GM18873 (cell line): ENCODE data around the gene CER1.

Experiments
- ATAC-seq: cut with Tn5 transposase; IDR thresholded peaks from one replicate; pipeline ENCODE4 v1.9.1; 2021; ENCODE audit warnings: mild to moderate bottlenecking, moderate library complexity, moderate number of reproducible peaks; ENCODE audit not compliant: unreplicated experiment, low FRiP score

The CER1 gene, protein sequence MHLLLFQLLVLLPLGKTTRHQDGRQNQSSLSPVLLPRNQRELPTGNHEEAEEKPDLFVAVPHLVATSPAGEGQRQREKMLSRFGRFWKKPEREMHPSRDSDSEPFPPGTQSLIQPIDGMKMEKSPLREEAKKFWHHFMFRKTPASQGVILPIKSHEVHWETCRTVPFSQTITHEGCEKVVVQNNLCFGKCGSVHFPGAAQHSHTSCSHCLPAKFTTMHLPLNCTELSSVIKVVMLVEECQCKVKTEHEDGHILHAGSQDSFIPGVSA

GRCh38 chr9:14722391-14723035, at the start of gene CER1:
Gene CER1 (minus strand): TSS chr9:14722733. CDS start chr9:14722672, 61 bp downstream.
- ATAC-seq, result no peak

DNA sequence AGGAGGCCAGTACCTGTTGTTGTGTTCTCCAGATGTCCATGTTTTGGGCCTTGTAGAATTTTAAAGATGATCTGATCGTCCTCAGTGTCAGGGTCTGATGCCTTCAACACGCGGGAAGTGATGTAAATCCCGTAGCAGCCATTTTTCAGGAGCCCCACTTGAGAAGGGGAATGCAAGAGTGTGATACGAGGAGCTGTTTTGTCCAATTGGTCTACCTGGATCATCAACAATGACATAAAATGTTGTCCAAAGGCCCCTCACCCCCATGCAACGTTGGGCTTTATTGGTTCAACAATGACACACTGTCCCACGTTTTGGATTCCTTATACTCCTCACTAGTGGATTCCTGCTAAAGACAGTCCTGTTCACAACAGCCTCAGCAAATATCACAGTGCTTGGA, 48.1 kb upstream of the CER1 start:
- no peak for ATAC-seq

DNA sequence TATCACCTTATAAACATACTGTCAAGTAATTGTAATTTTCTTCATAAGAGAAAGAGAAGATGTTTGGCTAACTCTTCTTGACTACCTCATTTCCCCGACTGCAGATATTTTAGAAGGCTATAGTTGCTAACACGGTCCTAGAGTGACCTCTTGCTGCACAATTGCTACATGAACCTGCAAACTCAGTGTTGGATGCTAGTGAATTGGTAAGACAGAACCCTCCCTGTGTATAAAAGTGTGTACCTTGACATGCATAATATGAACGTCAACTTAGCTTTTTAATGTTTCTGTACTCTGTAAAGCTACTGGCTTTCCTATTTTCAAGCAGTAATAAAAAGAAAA, 46.7 kb upstream of the CER1 start:
- ATAC-seq, result no peak

DNA sequence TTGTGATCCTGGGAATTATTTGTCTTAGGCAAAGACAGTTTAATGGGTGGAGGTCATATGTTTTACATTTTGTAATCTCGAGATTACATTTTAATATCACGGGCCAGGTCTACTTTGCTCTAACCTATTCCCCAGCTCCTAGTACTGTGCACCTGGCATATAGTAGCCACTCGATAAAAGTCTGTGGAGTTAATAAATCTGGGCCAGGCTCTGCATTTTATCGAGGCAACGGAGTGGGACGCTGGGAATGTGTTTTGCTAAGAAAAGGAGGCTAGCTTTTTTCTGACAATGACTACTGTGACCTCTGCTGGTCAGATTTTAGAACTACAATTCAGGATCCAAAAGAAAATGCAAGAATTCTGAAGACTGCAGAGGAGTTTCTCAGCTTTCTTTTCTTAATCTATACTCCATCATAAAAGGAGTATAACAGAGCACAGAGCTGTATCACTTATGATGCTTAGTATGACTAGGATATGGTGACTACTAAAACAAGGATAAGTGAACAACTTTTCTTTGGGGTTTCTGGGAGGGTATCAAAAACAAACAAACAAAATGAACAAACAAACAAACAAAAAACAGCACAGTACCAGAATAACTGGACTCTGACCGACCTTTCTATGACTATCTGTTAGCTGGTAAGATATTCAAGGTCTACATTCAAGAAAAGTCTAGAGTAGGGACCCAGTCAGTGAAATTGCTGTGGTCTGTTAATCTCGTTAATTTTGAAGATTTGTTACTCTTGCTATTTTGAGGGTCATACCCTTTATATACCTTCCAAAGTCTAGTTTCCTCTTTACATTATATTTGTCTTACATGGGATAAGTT, 46.1 kb upstream of the CER1 start:
- ATAC-seq, result no peak

DNA sequence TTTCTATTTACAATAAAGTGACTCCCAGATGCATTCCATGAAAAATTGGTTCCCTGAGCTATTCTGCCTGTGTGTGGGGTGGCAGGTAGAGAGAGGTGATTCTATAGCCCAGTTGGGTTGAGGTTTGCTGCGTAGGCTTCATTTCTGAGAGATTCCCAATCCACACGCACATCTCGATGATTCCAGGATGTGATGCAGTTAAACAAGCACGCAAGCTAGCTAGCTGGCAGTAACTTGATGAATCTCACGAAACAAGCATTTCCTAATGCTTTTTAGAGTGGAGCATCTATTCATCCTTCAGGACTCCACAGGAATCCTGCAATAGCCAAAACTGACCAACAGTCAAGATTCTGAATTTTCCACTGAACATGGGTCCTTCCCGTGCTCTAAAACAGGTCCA, 43.8 kb upstream of the CER1 start:
- ATAC-seq, result no peak

GRCh38 chr9:14761584-14761983, 39.1 kb upstream of the CER1 start:
- no peak for ATAC-seq

GRCh38 chr9:14760060-14760459, 37.5 kb upstream of the CER1 start:
- no peak for ATAC-seq

GRCh38 chr9:14756291-14756690, 33.8 kb upstream of the CER1 start:
- no peak for ATAC-seq

- ATAC-seq, result no peak
Measured at GRCh38 chr9:14752871-14753270, 30.3 kb upstream of the CER1 start.

DNA sequence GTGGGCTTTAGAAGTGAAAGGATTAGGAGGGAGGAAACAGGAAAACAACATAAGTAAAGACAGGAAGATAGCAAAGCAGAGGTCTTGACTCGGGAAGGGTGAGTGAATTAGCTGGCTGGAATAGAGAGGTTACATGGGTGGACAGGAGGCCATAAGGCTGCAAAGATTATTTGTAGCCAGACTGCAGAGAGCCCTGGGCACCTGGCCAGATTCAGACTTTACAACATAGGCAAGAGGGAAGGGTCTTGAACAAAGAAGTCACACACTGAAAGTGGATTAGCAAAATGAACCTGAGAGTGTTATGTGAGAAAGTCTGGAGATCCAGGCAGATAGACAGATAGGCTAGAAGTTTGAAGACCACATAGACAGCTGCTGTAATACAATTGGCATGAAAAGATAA, 29.7 kb upstream of the CER1 start:
- ATAC-seq, result no peak

- no peak for ATAC-seq
Measured at GRCh38 chr9:14750821-14751220, 28.3 kb upstream of the CER1 start.

GRCh38 chr9:14749741-14750211, 27.2 kb upstream of the CER1 start:
- ATAC-seq, result no peak

DNA sequence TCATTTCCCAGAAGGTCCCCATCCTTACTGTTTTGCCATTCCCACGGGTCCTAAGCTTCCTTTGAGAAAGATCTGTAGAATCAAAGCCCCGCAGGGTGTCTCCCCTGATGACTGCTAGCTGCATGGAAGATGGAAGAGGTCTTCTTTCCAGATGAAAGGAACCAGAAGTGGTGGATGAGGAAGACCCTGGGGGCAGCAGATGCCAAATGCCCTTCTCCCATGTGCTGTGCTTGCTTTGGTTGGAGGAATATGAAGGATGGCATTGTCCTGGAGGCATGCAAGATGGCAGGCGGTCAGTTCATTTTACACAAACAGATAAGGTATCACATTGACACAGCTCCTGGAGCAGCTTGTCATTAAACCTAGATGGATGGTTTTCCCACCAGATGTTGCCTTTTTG, 25.8 kb upstream of the CER1 start:
- no peak for ATAC-seq

DNA sequence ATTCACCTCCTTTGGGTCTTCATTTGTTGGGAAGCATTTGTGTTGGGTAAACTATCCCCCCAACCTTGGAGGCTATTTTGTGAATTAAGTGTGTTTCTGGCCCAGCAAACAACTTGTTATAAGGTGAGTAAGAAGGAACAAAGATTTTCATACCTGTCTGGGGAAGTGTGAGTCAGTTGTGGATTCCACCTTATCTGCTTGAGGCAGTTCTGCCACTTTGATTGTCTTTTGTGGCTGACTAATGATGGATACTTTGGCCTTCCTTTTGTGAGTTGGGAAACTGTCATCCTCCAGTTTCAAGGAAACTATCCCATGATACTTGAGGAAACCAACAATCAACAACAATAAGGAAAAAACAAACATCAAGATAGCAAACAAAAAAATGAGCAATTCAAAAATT, 24.6 kb upstream of the CER1 start:
- ATAC-seq, result no peak

GRCh38 chr9:14746626-14747025, 24.1 kb upstream of the CER1 start:
- ATAC-seq, result no peak

DNA sequence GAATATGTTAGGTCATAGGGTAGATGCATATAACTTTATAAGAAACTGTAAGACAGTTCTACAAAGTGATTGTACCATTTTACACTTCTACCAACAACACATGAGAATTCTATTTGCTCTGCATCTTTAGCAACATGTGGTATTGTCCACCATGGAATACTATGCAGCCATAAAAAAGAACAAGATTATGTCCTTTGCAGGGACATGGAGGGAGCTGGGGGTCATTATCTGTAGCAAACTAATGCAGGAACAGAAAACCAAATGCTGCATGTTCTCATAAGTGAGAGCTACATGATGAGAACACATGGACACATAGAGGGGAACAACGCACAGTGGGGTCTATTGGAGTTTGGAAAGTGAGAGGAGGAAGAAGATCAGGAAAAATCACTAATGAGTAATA, 22.2 kb upstream of the CER1 start:
- no peak for ATAC-seq

DNA sequence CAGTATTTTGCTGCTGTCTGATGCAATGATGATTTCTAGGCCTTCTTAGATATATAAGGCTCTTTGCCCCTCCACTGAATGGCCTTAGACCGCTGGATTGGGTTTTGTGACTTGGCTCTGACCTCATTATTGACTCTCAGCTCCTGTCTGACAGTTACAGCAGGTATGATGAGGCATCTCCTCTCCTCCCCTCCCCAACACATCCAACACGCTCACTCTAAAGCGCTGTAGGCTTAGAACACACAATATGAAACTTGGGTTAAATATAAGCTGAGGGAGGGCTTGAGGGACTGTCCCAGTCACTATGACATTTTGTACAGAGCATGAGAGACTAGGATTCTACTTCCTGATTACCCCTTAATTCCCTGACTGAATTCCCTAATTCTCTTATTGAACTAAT, 18.8 kb upstream of the CER1 start:
- peak; percentile 90 for ATAC-seq

DNA sequence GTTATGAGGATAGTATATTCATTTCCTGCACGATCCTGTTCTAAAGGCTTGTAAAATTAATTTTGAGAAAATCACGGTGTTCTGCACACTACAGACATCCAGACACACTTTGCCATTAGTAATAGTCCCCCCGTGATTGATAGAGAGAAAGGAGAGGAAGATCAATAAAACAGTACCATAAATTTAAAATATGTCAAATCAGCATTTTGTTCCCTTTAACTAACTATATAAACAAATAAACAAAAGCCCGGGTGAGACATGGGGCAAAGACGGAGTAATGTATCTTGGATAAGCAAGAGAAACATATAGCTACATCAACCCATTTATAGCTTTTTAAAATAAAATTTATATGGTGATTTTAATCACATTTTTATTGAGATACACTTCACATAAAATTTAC, 10.6 kb upstream of the CER1 start:
- no peak for ATAC-seq

DNA sequence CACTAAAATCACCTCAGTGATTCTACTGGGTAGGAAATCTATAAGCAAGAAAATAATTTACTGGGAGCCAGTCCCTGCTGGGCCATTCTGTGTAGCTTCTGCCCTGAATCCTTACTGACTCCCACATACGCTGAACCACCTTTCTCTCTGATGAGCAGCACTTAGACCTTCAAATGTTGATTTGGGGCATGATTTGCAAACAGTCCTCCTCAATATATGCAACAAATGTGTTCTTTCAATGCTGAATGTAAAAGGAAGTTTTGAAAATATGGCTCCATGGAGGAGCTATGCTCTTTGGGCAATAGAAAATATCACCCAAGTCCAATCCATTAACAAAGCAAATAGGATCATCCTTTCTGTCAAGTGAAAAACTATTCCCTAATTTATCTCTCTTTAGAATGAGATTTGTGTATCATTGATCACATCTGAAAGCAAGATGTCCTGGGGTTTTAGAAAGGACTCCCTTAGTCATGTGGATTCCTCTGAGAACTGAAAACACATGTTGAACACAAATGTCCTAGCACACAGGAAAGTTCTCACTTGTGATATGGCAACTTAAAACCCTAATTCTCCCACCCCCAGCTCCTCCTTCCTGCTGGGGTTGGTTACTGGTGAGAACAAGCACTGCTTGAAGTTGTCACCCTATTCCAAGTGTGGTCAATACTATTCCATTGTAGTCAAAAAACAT, 8.9 kb upstream of the CER1 start:
- no peak for ATAC-seq

- ATAC-seq, result no peak
Measured at GRCh38 chr9:14730461-14730898, 7.9 kb upstream of the CER1 start.

DNA sequence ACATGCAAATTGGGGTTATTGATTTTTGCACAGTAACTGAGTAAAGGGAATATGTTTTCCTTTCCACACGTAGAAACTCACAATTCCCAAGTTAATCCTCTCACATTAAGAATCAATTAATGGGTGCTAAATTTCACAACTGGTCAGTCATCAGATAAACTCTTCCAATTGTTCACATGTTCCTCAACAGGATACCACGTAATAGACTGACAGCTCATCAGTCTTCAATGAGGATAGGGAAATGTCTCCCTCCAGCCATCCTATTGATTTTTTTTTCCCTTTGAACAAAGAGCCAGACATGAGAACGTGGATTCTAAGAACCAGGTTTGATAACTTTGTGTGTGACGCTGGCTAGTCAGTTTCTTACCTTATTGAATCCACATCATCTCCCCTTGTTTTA, 768 bp upstream of the CER1 start:
- ATAC-seq, result no peak
